GM12872 (cell line): Measurements from ENCODE around the gene PRKCB.

ENCODE experiments used
- TF ChIP-seq, protein P1 (sequence below): IDR thresholded peaks from 3 replicates; pipeline ENCODE4 v1.5.1; 2011; ENCODE audit warnings: low read depth, mild to moderate bottlenecking, low read length, moderate library complexity; ENCODE audit not compliant: insufficient read depth

Gene PRKCB

DNA sequence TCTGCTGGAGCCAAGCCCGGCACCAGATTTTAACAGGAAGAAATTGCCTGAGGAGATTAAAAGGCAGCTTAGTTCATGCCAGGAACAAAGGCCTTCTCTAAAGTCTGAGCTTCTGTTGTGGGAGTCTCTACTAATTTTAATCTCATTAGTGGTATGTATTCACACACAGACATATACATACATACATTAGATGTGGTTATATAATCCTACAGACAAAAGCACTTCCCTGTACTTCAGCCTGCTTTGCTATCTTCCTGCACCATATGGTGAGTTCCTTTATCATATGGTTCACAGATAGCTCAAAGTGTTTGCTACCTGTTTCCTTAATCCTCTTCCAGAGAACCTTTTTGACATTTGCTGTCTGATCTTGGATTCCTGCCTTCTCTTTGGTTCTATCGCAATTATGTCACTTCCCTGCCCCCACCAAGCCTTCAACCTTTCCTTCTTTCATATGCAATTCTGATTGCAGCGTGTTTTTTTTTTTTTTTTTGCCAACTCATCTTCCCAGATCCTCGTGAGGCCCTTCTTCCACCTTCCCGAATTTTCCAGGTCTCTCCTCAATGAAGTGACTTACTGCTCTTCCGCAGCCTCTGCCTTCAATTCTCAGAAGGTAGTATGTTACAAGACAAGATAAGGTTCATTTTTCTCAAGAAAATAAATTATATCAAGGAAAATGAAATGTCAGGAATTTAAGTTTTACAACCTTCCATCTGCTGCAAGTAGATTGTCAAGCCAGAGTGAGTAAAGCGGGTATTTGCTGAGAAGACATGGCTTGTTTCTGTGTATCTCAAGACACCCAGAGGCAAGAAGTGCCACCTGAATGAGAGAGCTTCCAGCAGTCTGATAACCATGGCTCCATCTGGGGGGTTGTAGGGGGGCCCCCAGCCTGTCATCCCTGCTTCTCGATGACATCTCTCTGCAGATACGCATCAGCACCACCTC is 300.1 kb downstream of the PRKCB start:
- TF ChIP-seq, protein P1, sequence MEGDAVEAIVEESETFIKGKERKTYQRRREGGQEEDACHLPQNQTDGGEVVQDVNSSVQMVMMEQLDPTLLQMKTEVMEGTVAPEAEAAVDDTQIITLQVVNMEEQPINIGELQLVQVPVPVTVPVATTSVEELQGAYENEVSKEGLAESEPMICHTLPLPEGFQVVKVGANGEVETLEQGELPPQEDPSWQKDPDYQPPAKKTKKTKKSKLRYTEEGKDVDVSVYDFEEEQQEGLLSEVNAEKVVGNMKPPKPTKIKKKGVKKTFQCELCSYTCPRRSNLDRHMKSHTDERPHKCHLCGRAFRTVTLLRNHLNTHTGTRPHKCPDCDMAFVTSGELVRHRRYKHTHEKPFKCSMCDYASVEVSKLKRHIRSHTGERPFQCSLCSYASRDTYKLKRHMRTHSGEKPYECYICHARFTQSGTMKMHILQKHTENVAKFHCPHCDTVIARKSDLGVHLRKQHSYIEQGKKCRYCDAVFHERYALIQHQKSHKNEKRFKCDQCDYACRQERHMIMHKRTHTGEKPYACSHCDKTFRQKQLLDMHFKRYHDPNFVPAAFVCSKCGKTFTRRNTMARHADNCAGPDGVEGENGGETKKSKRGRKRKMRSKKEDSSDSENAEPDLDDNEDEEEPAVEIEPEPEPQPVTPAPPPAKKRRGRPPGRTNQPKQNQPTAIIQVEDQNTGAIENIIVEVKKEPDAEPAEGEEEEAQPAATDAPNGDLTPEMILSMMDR = no peak

DNA sequence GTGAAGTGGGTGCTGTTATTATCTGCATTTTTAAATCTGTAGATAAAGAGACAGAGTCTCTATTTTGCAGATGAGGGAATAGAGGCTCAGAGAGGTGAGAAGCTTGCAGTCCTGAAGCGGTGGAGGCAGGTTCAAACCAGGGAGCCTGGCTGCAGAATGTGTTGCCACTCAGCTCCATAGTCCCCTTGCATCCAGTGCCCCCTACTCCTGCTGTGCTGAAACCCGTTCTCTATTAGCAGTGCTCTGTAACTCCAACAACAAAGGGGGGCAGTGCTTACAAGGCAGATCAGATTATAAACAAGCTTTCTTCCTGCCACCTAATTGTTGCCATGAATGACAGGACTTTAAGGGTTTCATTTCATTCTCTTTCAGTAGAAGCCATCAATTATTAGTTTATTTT is 302.2 kb downstream of the PRKCB start:
- TF ChIP-seq, protein P1 = no peak

DNA sequence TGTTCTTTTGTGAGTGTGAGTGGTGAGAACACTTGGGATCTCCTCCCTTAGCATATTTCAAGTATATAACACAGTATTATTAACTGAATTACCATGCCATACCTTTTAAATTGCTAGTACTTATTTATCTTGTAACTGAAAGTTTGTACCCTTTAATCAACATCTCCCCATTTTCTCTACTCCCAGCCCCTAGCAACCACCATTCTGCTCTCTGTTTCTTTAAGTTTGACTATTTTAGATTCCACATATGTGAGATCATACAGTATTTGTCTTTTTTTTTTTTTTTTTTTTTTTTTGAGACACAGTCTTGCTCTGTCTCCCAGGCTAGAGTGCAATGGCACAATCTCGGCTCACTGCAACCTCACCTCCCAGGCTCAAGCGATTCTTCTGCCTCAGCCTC is 302.8 kb downstream of the PRKCB start:
- TF ChIP-seq, protein P1 = no peak

DNA sequence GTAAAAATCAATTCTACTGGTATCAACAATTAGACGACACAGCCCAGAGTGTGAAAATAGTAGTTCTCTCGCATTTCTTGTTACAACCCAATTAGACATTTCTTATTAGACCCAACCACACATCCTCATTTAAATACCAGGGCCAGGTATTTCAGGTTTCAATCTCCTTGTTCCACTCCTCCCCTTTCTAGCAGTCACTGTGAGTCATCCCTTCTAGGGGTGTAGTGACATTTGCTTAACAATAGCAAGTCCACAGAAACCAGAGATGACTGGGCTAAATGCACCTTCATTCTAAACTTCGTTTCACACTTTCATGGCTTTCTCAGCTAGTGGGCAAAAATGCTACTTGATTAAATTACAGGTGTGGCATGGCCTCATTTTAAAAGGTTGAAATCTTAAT is 303.5 kb downstream of the PRKCB start:
- TF ChIP-seq, protein P1 = no peak

DNA sequence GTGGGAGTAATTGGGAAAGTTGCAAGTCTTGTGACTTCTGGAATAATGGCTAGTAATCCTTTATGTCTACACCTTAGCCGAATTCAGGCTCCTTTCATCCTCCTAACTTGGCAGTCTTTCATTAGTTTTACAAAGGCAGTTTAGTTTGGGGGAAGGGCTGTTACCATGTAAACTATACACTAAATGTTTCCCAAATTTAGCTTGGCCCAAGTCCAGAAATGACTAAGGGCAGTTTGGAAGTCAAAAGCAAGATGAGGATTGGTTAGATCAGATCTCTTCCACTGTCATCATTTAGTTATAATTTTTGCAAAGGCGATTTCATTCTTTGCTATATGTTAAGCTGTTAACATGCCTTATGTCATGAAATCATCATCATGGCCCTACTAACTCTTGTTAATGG is 304.9 kb downstream of the PRKCB start:
- TF ChIP-seq, protein P1 = no peak

DNA sequence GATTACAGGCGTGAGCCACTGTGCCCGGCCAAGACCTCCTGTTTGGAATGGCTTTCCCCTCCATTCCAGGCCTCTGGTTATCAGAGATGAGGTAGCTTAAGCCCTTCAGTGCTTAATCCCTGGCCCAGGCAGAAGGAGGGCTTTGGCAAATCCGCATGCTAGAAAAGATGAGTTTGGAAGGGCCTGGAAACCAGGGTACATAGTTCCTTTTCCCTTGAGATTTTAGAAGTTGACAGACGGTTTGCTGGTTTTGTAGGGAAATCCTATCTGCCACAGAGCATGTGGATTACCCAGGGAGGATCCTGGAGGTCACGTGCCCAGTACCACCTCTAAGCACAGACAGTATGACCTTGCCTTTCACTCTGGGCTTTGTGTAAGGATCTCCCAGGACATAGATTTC is 305.7 kb downstream of the PRKCB start:
- TF ChIP-seq, protein P1 = no peak

DNA sequence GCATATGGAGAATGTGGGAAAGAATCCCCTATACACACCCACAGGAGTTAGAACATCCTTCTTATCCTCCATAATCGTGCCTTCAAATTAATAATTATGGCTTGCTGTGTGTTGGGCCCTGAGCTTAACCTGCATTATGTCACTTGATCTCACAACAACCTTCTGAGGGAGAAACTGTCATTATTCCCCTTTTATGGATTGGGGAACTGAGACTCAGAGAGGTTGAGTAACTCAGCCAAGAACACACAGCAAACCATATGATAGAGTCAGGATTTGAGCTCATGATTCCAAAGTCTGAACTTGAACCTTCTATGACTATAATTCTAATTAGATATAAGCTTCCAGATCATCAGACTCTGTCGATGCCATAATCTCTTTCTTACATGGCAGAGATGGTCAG is 306.1 kb downstream of the PRKCB start:
- TF ChIP-seq, protein P1 = no peak
